ENCODE results near the gene DYNLT3. TPM values are rescaled to one million over a fixed set of nuclear protein-coding genes. Genes with fewer than 3 reads are reported as not detected.

The DYNLT3 gene
- total RNA-seq, 6 experiments from 2014 or later = 13.1 to 24.4 (median 17.7) TPM

GRCh38 chrX:37840931-37841330 is 6.4 kb downstream of the DYNLT3 start:
- Histone ChIP-seq H3K9me3 (no peaks in the 10 kb centered on the region), H3K4me1 (no peaks in the 10 kb centered on the region), H3K27me3 (no peaks in the 10 kb centered on the region), H3K27ac (no peak overlapping the region), H3K36me3 (peaks cover 0 to 6% (median 2%) of the 10 kb centered on the region in 4 donors), H3K4me3 (no peak overlapping the region)
- ATAC-seq (no peak), DNase-seq (no peak)
- TF ChIP-seq, protein P1, sequence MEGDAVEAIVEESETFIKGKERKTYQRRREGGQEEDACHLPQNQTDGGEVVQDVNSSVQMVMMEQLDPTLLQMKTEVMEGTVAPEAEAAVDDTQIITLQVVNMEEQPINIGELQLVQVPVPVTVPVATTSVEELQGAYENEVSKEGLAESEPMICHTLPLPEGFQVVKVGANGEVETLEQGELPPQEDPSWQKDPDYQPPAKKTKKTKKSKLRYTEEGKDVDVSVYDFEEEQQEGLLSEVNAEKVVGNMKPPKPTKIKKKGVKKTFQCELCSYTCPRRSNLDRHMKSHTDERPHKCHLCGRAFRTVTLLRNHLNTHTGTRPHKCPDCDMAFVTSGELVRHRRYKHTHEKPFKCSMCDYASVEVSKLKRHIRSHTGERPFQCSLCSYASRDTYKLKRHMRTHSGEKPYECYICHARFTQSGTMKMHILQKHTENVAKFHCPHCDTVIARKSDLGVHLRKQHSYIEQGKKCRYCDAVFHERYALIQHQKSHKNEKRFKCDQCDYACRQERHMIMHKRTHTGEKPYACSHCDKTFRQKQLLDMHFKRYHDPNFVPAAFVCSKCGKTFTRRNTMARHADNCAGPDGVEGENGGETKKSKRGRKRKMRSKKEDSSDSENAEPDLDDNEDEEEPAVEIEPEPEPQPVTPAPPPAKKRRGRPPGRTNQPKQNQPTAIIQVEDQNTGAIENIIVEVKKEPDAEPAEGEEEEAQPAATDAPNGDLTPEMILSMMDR (IDR thresholded peaks at IDR 0.05) = no peak
- TF ChIP-seq POLR2A (IDR thresholded peaks at IDR 0.05) = no peak
- intact Hi-C loops (cut with DNase I) = no loop called here
- 68% methylated on average over 2 of the region's 3 CpGs for WGBS (ENCODE audit: insufficient coverage, low coverage, low lambda C conversion rate, missing lambda C conversion rate)

- 48% methylated on average over 4 of the region's 4 CpGs for WGBS (ENCODE audit: insufficient coverage, low coverage, low lambda C conversion rate, missing lambda C conversion rate)
- intact Hi-C loops (cut with DNase I) = no loop called here
- peak in 1 of 4 donors; percentile 48 for ATAC-seq
- H3K27ac ChIP-seq = no peak overlapping the region
- TF ChIP-seq, protein P1 (IDR thresholded peaks at IDR 0.05) = no peak
- no peak for TF ChIP-seq POLR2A (IDR thresholded peaks at IDR 0.05)
- no peak overlapping the region for H3K4me3 ChIP-seq
- no peaks in the 10 kb centered on the region for H3K27me3 ChIP-seq
- no peak for DNase-seq
- H3K36me3 ChIP-seq = peaks cover 0 to 6% (median 2%) of the 10 kb centered on the region in 4 donors
- H3K9me3 ChIP-seq = no peaks in the 10 kb centered on the region
- peaks cover 0 to 8% (median 0%) of the 10 kb centered on the region in 4 donors for H3K4me1 ChIP-seq
Measured at GRCh38 chrX:37834937-37835336, 12.4 kb downstream of the DYNLT3 start.

- H3K27me3 ChIP-seq = no peaks in the 10 kb centered on the region
- peak; percentile 82 to 90 (median 84) for ATAC-seq
- H3K4me1 ChIP-seq = peaks cover 0 to 8% (median 0%) of the 10 kb centered on the region in 4 donors
- no peaks in the 10 kb centered on the region for H3K9me3 ChIP-seq
- intact Hi-C loops (cut with DNase I) = no loop called here
- no peak overlapping the region for H3K27ac ChIP-seq
- H3K36me3 ChIP-seq = no peaks in the 10 kb centered on the region
- no peak overlapping the region for H3K4me3 ChIP-seq
- no peak for DNase-seq
- 22% methylated on average over 1 of the region's 1 CpG for WGBS (ENCODE audit: insufficient coverage, low coverage, low lambda C conversion rate, missing lambda C conversion rate)
- TF ChIP-seq, protein P1 (IDR thresholded peaks at IDR 0.05) = no peak
- no peak for TF ChIP-seq POLR2A (IDR thresholded peaks at IDR 0.05)
Measured at GRCh38 chrX:37830371-37830770, 17.0 kb downstream of the DYNLT3 start.

- Histone ChIP-seq H3K27me3 (no peaks in the 10 kb centered on the region), H3K4me3 (no peak overlapping the region), H3K36me3 (no peaks in the 10 kb centered on the region), H3K27ac (no peak overlapping the region), H3K9me3 (no peaks in the 10 kb centered on the region), H3K4me1 (peaks cover 0 to 11% (median 0%) of the 10 kb centered on the region in 4 donors)
- ATAC-seq (no peak), DNase-seq (no peak)
- intact Hi-C loops (cut with DNase I) = no loop called here
- WGBS (ENCODE audit: insufficient coverage, low coverage, low lambda C conversion rate, missing lambda C conversion rate) = 10% methylated on average over 1 of the region's 1 CpG
- TF ChIP-seq, protein P1 (IDR thresholded peaks at IDR 0.05) = no peak
- no peak for TF ChIP-seq POLR2A (IDR thresholded peaks at IDR 0.05)
Measured at GRCh38 chrX:37829721-37830120, 17.6 kb downstream of the DYNLT3 start.

Measured in right lobe of liver (tissue), 6 donors.